Cardiac fibroblast (primary cell): ENCODE measurements around the gene DCANP1.

Experiments used
- DNase-seq, 2 donors: peaks; one replicate each; pipeline versions ENCODE4 v3.0.0 to v3.0.0-alpha.2; 2010; ENCODE audit warnings: low read depth in 2 of 2
- H3K4me3 ChIP-seq, 2 donors: replicated peaks in 1 of 2; 1 replicate in 1 of 2; 2 replicates in 1 of 2; pipeline ENCODE4 v1.5.1; 2011; ENCODE audit warnings: low read depth in 2 of 2, low read length in 2 of 2, mild to moderate bottlenecking in 2 of 2, moderate library complexity in 1 of 2
- CTCF ChIP-seq: IDR thresholded peaks from one replicate; pipeline ENCODE4 v1.5.1; 2011; ENCODE audit warnings: low read depth, mild to moderate bottlenecking, low read length, inconsistent platforms

The DCANP1 gene

GRCh38 chr5:135465391-135466122 is 18.4 kb upstream of the DCANP1 start:
- TF ChIP-seq CTCF, result no peak
- DNase-seq, result no peak
- H3K4me3 ChIP-seq, result no peak overlapping the region

- no peak overlapping the region for H3K4me3 ChIP-seq
- peak; percentile 47 for TF ChIP-seq CTCF
- DNase-seq, result peak; percentile 42 to 60
These were observed 15.2 kb upstream of the DCANP1 start for GRCh38 chr5:135462304-135462703.

- no peak for TF ChIP-seq CTCF
- H3K4me3 ChIP-seq, result no peak overlapping the region
- DNase-seq, result no peak
These were observed 14.5 kb upstream of the DCANP1 start for GRCh38 chr5:135461481-135462151.

- TF ChIP-seq CTCF, result no peak
- no peak overlapping the region for H3K4me3 ChIP-seq
- DNase-seq, result no peak
These were observed 13.3 kb upstream of the DCANP1 start for GRCh38 chr5:135460246-135461033.

- no peak overlapping the region for H3K4me3 ChIP-seq
- peak; percentile 46 to 89 for DNase-seq
- no peak for TF ChIP-seq CTCF
These were observed 11.8 kb upstream of the DCANP1 start for GRCh38 chr5:135458921-135459331.

- TF ChIP-seq CTCF, result no peak
- no peak for DNase-seq
- H3K4me3 ChIP-seq, result no peak overlapping the region
These were observed 11.2 kb upstream of the DCANP1 start for GRCh38 chr5:135458356-135458755.
